Breast epithelium (tissue), 3 donors: ENCODE measurements around the gene MMP10.

Source experiments
- POLR2A ChIP-seq: fragments of 450-650 bp; IDR thresholded peaks from one replicate; pipeline ENCODE4 v1.6.1; 2016; ENCODE audit warnings: antibody characterized with exemption, mild to moderate bottlenecking, moderate library complexity
- POLR2AphosphoS5 ChIP-seq, 3 donors: sonication (generic); formaldehyde crosslinking; IDR thresholded peaks; one replicate each; pipeline ENCODE4 v1.6.1; 2017; ENCODE audit warnings: antibody characterized with exemption in 3 of 3
- TF ChIP-seq, protein P1 (sequence below), 3 donors: fragments of 450-650 bp; IDR thresholded peaks; one replicate each; pipeline ENCODE4 v1.5.1; 2016 to 2017; ENCODE audit warnings: antibody characterized with exemption in 3 of 3, mild to moderate bottlenecking in 3 of 3, moderate library complexity in 3 of 3

DNA sequence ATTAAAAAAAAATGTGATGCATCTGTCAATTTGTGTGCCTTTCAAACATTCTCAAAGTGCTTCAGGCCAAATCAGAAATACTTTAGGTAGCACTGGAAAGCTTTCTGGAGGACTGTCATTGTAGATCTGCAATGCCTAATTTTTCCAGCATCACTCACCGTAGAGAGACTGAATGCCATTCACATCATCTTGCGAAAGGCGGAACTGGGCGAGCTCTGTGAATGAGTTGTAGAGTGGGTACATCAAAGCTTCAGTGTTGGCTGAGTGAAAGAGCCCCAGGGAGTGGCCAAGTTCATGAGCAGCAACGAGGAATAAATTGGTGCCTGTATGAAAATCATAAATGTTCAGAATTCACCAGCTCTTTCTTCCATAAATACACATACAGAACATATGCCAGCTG lies 4.0 kb downstream of the MMP10 start:
- TF ChIP-seq, protein P1, sequence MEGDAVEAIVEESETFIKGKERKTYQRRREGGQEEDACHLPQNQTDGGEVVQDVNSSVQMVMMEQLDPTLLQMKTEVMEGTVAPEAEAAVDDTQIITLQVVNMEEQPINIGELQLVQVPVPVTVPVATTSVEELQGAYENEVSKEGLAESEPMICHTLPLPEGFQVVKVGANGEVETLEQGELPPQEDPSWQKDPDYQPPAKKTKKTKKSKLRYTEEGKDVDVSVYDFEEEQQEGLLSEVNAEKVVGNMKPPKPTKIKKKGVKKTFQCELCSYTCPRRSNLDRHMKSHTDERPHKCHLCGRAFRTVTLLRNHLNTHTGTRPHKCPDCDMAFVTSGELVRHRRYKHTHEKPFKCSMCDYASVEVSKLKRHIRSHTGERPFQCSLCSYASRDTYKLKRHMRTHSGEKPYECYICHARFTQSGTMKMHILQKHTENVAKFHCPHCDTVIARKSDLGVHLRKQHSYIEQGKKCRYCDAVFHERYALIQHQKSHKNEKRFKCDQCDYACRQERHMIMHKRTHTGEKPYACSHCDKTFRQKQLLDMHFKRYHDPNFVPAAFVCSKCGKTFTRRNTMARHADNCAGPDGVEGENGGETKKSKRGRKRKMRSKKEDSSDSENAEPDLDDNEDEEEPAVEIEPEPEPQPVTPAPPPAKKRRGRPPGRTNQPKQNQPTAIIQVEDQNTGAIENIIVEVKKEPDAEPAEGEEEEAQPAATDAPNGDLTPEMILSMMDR (IDR thresholded peaks at IDR 0.05): no peak
- TF ChIP-seq POLR2A: no peak
- TF ChIP-seq POLR2AphosphoS5 (IDR thresholded peaks at IDR 0.05): no peak
